ENCODE data around the gene PLEKHA4. TPM values are rescaled to one million over a fixed set of nuclear protein-coding genes. Genes with fewer than 3 reads are reported as not detected.

PLEKHA4 gene
- total and polyA plus RNA-seq, 2 of the 13 experiments (the other 11 are each of a cell fraction or from before 2014, with no cell fraction given), result 4.8 to 6.0 TPM

GRCh38 chr19:48795055-48795684 lies 73.2 kb downstream of the PLEKHA4 start (continued):
- TF ChIP-seq HIC2 (CRISPR knock-in tag; IDR thresholded peaks at IDR 0.05; ENCODE audit: low read depth), result no peak
- TF ChIP-seq CHD4 (IDR thresholded peaks at IDR 0.05; ENCODE audit: borderline replicate concordance, low read length), result no peak
- TF ChIP-seq TBX3 (IDR thresholded peaks at IDR 0.05; ENCODE audit: borderline replicate concordance), result no peak
- peak; percentile 99 for TF ChIP-seq HCFC1 (IDR thresholded peaks at IDR 0.05; ENCODE audit: low read depth, low read length)
- TF ChIP-seq HDAC2 (CRISPR knock-in tag; IDR thresholded peaks at IDR 0.05), result peak; percentile 51; the same call in 1 of the 2 replicates
- TF ChIP-seq SP2 (CRISPR knock-in tag; IDR thresholded peaks at IDR 0.05), result peak; percentile 18; the same call in 1 of the 2 replicates
- no peak for TF ChIP-seq ZNF12 (CRISPR knock-in tag; IDR thresholded peaks at IDR 0.05)
- 0 out of 2 replicates have a peak, but pooled peaks have one; percentile 14 for TF ChIP-seq TARDBP (CRISPR knock-in tag; IDR thresholded peaks at IDR 0.05)
- peak; percentile 27; the same call in 1 of the 2 replicates for TF ChIP-seq NCOA2 (CRISPR knock-in tag; IDR thresholded peaks at IDR 0.05)
- TF ChIP-seq MAF1 (CRISPR knock-in tag; IDR thresholded peaks at IDR 0.05; ENCODE audit: borderline replicate concordance), result no peak
- no peak for TF ChIP-seq TP53 (CRISPR knock-in tag; conservative IDR thresholded peaks at IDR 0.05)
- no peak for TF ChIP-seq ZFP36 (IDR thresholded peaks at IDR 0.05; ENCODE audit: borderline replicate concordance, low read depth, low read length, partially characterized antibody)
- TF ChIP-seq HOXA3 (CRISPR knock-in tag; IDR thresholded peaks at IDR 0.05), result peak; percentile 61
- TF ChIP-seq ZNF382 (CRISPR knock-in tag; IDR thresholded peaks at IDR 0.05; ENCODE audit: borderline replicate concordance), result no peak
- TF ChIP-seq RNF2 (conservative IDR thresholded peaks at IDR 0.05; ENCODE audit: low read depth), result 0 out of 2 replicates have a peak, but pooled peaks have one; percentile 32
- no peak for TF ChIP-seq KLF9 (CRISPR knock-in tag; IDR thresholded peaks at IDR 0.05; ENCODE audit: low read depth)
- TF ChIP-seq MXI1 (IDR thresholded peaks at IDR 0.05; ENCODE audit: borderline replicate concordance, low read depth, low read length), result no peak; the same call in 2 of the 3 replicates
- no peak for TF ChIP-seq ZNF10 (CRISPR knock-in tag; IDR thresholded peaks at IDR 0.05; ENCODE audit: borderline replicate concordance, low read depth)
- no peak for TF ChIP-seq ZNF549 (CRISPR knock-in tag; IDR thresholded peaks at IDR 0.05)
- TF ChIP-seq HMG20A (CRISPR knock-in tag; IDR thresholded peaks at IDR 0.05; ENCODE audit: borderline replicate concordance), result no peak
- TF ChIP-seq ZNF772 (CRISPR knock-in tag; IDR thresholded peaks at IDR 0.05), result no peak
- no peak; the same call in 1 of the 2 replicates for TF ChIP-seq ERF (CRISPR knock-in tag; IDR thresholded peaks at IDR 0.05)
- TF ChIP-seq, protein P1, sequence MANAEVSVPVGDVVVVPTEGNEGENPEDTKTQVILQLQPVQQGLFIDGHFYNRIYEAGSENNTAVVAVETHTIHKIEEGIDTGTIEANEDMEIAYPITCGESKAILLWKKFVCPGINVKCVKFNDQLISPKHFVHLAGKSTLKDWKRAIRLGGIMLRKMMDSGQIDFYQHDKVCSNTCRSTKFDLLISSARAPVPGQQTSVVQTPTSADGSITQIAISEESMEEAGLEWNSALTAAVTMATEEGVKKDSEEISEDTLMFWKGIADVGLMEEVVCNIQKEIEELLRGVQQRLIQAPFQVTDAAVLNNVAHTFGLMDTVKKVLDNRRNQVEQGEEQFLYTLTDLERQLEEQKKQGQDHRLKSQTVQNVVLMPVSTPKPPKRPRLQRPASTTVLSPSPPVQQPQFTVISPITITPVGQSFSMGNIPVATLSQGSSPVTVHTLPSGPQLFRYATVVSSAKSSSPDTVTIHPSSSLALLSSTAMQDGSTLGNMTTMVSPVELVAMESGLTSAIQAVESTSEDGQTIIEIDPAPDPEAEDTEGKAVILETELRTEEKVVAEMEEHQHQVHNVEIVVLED (CRISPR knock-in tag; IDR thresholded peaks at IDR 0.05; ENCODE audit: borderline replicate concordance), result peak; percentile 86; the same call in 1 of the 2 replicates
- no peak for TF ChIP-seq NFE2 (CRISPR knock-in tag; IDR thresholded peaks at IDR 0.05)
- no peak for TF ChIP-seq ATM (IDR thresholded peaks at IDR 0.05; ENCODE audit: borderline replicate concordance)
- no peak for TF ChIP-seq RFXAP (CRISPR knock-in tag; IDR thresholded peaks at IDR 0.05; ENCODE audit: borderline replicate concordance)
- TF ChIP-seq, protein P2, sequence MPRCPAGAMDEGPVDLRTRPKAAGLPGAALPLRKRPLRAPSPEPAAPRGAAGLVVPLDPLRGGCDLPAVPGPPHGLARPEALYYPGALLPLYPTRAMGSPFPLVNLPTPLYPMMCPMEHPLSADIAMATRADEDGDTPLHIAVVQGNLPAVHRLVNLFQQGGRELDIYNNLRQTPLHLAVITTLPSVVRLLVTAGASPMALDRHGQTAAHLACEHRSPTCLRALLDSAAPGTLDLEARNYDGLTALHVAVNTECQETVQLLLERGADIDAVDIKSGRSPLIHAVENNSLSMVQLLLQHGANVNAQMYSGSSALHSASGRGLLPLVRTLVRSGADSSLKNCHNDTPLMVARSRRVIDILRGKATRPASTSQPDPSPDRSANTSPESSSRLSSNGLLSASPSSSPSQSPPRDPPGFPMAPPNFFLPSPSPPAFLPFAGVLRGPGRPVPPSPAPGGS (CRISPR knock-in tag; IDR thresholded peaks at IDR 0.05), result no peak
- TF ChIP-seq FOXK1 (CRISPR knock-in tag; IDR thresholded peaks at IDR 0.05; ENCODE audit: borderline replicate concordance, low read depth), result peak; percentile 38; the same call in 1 of the 2 replicates
